Measurements from ENCODE around the gene NSF.
"Not testable (repeated sequence)": the region's sequence is repeated elsewhere in the genome, so short reads cannot be mapped to it uniquely, and the experiment has no call there.

DNA sequence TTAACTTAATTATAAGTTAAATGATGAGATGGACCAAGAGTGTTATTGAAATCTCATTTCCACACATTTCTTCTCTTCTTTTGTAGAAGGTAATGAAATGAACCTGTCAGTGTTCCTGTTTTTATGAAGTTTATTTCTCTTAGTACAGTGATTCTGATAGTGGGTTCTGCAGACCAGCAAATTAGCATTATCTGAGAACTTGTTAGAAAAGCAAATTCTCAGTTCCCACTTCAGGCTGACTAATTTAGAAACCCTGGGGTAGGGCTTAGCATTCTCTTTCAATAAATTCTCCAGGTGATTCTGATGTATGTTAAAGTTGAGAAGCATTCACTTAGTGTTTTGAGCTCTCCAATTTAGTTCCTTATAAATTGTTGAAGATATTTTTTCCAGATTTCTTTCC is 12.7 kb downstream of the NSF start:
- TF ChIP-seq CTCF (IDR thresholded peaks at IDR 0.05 in 2 of 3, conservative IDR thresholded peaks at IDR 0.05 in 1 of 3; ENCODE audit: control insufficient read depth in 2 of 3, extremely low read depth in 1 of 3, insufficient read depth in 1 of 3, low read depth in 3 of 3, low read length in 3 of 3); EZH2 (IDR thresholded peaks at IDR 0.05; ENCODE audit: borderline replicate concordance, control insufficient read depth, low read depth, low read length); RB1 (IDR thresholded peaks at IDR 0.05; ENCODE audit: borderline replicate concordance); MAX (IDR thresholded peaks at IDR 0.05; ENCODE audit: low read depth, low read length); CREB1 (IDR thresholded peaks at IDR 0.05; ENCODE audit: low read depth); SP1 (IDR thresholded peaks at IDR 0.05; ENCODE audit: low read depth, low read length); PAX5 (IDR thresholded peaks at IDR 0.05; ENCODE audit: borderline replicate concordance, low read depth, low read length): not testable (repeated sequence)

Data from GM12878 (cell line).